HG03135 (cell line): ENCODE results near the gene RNF7.
"Not testable (repeated sequence)": the region's sequence is repeated elsewhere in the genome, so short reads cannot be mapped to it uniquely, and the experiment has no call there.

Experiments used
- ATAC-seq: cut with Tn5 transposase; IDR thresholded peaks from one replicate; pipeline ENCODE4 v1.9.1; 2021; ENCODE audit warnings: mild to moderate bottlenecking, moderate library complexity; ENCODE audit not compliant: unreplicated experiment

RNF7 gene

DNA sequence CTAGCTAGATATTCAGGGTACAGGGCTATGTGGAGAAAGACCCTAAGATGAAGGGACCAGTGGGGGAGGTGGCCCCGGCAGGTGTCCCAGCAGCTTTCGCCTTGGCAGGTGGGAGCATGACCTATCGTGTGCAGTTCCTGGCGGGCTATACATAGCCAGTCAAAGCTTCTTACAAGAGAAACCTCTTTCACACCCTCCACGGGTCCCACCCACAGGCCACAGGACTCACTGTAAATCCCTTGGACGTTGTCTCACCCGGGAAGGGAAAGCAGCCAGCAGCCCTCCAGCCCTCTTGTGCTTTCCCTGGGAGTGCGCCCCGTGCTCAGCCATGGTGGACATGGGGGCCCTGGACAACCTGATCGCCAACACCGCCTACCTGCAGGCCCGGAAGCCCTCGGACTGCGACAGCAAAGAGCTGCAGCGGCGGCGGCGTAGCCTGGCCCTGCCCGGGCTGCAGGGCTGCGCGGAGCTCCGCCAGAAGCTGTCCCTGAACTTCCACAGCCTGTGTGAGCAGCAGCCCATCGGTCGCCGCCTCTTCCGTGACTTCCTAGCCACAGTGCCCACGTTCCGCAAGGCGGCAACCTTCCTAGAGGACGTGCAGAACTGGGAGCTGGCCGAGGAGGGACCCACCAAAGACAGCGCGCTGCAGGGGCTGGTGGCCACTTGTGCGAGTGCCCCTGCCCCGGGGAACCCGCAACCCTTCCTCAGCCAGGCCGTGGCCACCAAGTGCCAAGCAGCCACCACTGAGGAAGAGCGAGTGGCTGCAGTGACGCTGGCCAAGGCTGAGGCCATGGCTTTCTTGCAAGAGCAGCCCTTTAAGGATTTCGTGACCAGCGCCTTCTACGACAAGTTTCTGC is 40.1 kb downstream of the RNF7 start:
- ATAC-seq: no peak

DNA sequence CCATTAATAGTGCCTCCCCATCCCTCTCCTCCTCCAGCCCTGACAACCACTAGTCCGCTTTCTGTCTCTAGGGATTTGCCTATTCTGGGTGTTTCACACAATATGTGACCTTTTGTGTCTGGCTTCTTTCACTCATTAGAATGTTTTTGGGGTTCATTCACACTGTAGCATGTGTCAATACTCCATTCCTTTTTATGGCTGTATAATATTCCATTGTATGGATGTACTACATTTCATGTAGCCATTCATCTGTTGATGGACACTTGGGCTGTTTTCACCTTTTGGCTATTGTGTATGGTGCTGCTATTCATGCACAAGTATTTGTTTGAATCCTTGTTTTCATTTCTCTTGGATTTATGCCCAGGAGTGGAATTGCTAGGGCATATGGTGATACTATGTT is 41.6 kb downstream of the RNF7 start:
- ATAC-seq: no peak

DNA sequence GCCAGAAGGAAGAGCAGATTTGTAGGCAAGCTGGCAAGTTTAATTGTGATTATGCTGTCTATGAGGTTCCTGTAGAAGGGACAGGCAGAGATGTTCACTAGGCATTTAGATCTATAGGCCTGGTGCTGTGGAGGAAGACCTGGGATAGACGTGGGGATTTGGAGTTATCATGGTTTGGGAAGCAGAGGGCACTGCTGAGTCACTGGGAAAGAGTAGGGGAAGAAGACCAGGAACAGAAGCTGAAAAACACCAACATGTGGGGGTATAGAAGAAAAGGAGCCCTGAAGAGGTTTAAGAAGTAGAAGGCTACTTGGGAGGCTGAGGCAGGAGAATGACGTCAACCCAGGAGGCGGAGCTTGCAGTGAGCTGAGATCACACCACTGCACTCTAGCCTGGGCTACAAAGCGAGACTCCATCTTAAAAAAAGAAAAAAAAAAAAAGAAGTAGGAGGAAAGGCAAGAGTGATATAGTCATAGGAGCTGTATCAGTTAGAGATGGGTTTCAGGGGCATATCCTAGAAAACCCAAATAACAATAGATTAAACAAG is 44.4 kb downstream of the RNF7 start:
- no peak for ATAC-seq

DNA sequence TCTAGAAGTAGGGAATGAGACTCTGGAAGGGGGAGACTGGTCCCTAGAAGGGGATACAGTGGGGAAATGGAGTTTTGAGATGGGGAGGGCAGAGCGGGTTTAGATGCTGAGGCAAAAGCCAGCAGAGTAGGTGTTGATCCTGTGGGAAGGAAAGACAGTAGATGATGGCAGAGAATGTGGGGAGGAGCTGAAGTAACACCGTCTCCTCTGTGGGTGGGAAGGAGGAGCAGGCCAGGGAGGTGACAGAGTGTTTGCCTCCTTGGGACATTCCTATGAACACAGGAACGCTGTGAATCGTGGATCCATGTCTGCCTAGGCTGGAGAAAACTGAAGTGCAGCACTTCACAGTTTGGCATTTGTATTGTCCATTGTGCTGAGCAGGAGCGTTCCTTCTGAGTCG is 45.5 kb downstream of the RNF7 start:
- no peak for ATAC-seq

DNA sequence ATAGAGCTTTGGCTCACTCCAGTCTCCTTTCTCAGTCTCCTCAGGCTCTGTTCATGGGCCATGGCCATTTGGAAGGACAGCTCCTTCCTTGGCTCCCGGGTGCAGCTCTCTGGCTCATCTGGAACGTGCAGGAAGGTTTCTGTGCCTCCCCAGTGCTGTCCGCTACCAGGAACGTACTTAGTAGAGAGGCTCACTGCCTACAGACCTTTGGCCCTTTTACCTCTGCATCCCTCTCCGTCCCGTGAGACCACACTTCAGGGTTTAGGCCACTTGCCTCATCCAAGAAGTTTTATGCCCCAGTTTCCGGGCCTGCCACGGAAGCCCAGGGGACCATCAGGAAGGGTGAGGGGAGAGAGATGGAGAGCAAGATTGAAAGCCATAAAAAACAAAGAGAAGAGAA is 46.0 kb downstream of the RNF7 start:
- no peak for ATAC-seq

DNA sequence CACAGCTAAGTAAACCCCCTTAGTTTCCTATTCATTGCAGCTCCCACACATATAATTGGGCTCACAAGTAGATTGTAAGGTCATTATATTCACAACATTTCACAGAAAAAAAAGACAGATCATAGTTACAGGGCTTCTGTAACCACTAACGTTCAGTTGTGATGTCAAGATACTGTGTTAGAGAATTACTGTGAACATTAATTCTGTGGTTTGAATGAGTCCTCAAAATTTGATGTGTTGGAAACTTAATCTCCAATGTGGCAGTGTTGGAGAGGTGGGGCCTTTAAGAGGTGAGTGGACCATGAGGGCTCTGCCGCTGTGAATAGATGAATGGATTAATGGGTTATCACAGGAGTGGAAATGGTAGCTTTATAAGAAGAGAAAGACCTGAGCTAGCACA is 46.4 kb downstream of the RNF7 start:
- ATAC-seq: no peak

DNA sequence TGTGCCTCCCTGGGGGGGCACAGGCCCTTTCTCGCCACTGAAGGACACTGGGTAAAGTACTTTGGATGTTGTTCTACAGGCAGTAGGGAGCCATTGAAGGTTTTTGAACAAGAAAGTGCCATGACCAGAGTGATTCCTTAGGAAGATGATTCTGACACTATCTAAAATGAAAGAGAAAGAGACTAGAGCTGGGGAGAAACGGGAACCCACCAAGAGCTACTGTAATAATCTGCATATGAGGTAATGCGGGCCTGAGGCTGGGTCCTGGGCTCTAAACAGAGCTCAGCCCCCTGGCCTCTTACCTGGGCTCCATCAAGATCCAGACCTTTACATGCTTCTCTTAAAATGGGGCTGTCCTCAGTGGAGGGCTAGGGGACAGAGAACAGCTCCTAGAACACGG is 50.1 kb downstream of the RNF7 start:
- no peak for ATAC-seq

DNA sequence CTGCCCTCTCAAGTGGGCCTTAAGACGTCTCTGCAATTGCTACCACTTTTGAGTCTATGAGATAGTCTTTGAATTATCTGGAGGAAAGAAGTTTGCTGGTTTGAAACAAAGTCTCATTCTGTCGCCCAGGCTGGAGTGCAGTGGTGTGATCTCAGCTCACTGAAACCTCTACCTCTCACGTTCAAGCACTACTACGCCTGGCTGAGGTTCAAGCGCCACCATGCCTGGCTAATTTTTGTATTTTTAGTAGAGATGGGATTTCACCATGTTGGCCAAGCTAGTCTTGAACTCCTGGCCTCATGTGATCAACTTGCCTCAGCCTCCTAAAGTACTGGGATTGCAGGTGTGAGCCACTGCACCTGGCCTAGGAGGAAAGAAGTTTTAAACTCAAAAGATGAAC is 50.7 kb downstream of the RNF7 start:
- ATAC-seq: not testable (repeated sequence)

DNA sequence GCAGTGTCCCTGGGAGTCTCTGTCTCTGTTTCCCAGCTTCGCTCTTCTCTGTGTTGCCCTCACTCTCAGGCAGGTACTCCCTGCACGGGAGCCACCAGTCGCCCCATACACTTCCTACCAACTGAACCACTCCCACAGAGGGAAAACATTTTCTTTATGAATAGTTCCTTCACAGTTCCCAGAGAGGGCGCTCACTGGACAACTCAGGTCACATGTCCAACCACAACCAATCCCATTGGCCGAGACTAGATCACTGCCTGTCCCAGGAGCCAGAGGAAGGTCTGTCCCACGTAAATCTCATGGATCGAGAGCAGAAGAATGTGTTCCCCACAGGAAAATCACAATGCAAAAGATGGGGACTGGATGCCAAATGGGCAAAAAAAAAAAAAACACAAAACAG is 51.2 kb downstream of the RNF7 start:
- no peak for ATAC-seq

DNA sequence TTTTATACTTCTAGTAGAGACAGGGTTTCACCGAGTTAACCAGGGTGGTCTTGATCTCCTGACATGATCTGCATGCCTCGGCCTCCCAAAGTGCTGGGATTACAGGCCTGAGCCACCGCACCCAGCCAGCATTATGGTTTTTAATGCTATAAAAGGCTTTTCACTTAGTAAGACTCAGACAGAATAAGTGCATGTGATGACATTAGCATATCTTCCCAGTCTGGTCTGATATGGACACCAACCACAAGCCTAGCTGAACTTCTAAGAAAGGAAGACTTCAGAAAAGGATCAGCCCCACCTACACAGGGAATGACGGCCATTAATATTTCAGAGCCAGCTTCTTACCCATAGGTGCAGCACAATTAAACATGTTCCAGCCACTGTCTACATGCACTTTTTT is 52.1 kb downstream of the RNF7 start:
- no peak for ATAC-seq

DNA sequence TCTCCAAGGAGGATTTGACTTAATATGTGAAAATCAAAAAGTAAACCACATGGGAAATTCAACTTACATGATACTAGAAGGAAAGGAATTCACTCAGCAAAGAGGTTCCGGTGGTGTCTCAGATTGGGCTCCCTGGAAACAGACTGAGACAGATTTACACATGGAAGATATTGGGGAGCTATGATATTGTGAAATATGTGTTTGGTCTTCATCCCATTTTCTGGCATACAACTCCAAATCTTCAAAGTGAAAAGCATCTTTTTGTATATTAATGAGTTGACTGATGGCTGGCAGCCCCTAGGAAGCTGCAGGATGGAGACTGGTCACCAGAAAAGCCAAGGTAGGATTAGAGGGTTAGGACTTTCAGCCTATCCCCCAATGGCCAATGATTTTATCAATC is 54.4 kb downstream of the RNF7 start:
- ATAC-seq: no peak

DNA sequence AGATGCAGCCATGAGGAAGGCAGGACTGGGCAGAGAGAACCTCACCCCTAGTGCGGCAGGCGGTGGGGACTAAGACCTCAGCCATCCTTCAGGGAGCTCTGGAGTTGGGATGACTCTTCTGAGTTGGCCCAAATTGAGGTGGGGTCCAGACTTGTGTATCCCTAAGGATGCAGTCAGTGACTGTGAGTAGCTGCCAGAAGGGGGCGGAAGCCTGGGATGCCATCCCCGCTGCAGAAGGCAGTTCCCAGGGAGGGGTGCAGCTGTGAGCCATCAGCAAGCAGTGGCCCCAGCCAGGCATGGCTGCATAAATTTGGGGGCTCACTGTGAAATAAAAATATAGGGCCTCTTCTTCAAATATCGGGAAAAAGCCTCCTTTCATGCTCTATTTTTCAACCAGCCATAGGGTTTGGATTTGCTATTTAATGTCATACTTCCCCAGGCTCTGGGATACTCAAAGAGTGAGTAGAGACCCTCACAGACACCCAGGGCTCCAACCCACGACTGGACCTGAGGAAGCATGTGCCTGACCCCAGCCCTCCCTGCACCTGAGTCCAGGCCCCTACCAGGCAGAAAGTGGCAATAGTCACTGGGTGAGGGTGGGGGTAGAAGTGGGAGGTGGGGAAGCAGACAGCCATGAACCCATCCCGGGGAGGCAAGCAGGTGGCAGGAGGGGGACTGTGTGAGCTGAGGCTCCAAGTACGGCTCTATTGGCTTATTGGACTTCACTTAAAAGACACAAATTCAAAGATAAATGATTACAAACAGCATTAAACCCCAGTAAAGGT is 55.6 kb downstream of the RNF7 start:
- ATAC-seq: no peak

DNA sequence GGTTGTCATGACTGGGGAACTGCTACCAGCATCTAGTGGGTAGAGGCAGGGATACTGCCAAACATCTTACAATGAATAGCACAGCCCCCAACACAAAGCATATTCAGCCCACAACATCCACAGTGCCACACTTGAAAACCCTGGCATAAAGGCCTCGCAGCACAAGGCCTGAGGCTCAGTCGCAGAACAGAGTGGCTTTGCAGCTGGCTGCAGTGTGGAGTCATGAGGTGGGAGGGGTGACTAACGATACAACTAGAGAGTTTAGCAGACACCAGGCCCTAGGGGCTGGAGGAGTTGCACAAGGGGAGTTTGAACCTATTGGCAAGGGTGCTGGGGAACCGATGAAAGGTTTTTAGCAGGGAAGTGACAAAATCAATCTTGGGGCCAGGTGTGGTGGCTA is 57.2 kb downstream of the RNF7 start:
- no peak for ATAC-seq

DNA sequence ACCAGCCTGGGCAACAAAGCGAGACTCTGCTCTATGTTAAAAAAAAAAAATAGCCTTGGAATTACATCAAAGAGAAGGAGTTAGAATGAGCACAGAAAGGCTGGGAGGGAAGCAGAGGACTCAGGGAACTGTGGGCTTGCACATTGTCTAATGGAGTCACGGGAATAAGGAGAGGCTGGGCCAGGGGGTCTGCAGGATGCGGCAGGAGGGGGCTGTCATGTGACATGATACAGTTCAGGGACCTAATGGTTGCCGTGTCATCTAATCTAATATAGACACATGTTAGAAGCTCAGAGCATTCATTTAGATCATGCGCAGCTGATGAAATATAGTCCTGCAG is 57.6 kb downstream of the RNF7 start:
- ATAC-seq: no peak

DNA sequence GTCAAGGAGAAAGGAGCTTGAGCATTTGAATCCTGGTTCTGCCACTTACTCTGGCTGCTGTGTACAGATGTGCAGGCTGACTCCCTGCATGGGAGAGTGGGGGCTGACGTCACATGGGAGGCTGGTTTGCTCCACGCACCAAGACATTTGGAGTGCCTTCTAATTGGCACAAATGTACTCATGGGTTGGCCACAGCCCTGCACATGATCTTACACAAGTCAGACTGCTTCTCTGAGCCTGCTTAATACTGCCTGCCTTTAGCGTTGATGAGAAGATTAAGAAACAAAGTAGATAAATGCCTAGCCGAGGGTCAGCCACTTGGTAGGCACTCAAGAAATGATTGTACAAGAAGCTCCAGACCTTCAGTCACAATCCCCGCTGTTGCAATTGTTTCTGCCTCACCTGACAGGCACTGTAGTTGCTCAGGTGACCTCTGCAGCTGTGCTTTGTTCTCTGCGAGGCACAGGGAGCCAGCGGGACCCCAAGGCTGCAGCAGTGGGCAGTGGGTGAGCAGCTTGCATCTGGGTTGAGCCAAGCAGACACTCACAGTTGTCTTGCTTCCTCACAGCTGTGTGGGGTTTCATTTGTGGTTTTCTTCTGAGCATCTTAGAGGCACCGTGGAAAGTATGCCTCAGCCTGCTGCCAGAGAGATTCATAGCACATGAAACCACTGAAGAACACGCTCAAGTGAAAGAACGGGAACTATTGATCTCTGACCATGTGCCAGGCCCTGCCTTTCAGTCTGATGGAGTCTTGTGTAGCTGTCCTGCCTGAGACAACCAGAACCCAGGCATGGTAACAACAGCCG is 58.2 kb downstream of the RNF7 start:
- ATAC-seq: peak; percentile 95
